Measurements from ENCODE around the gene ISG20.

The ISG20 gene

GRCh38 chr15:88655800-88656488 is 17.1 kb downstream of the ISG20 start:
- DNase-seq: no peak

- no peak for DNase-seq
Observed at GRCh38 chr15:88656760-88657221, 18.0 kb downstream of the ISG20 start.

GRCh38 chr15:88657326-88658069 is 18.7 kb downstream of the ISG20 start:
- DNase-seq: no peak

GRCh38 chr15:88658070-88658965 is 19.5 kb downstream of the ISG20 start:
- DNase-seq: no peak

GRCh38 chr15:88658972-88659931 is 20.4 kb downstream of the ISG20 start:
- DNase-seq: no peak

- DNase-seq: no peak
Observed at GRCh38 chr15:88661041-88661700, 22.4 kb downstream of the ISG20 start.

GRCh38 chr15:88661761-88662556 is 23.1 kb downstream of the ISG20 start:
- no peak for DNase-seq

- DNase-seq: no peak
Observed at GRCh38 chr15:88663141-88663621, 24.4 kb downstream of the ISG20 start.

- DNase-seq: no peak
Observed at GRCh38 chr15:88664151-88664778, 25.4 kb downstream of the ISG20 start.

- no peak for DNase-seq
Observed at GRCh38 chr15:88674661-88675060, 35.8 kb downstream of the ISG20 start.

GRCh38 chr15:88678755-88679154 is 39.9 kb downstream of the ISG20 start:
- no peak for DNase-seq

GRCh38 chr15:88680241-88681001 is 41.6 kb downstream of the ISG20 start:
- DNase-seq: no peak

- DNase-seq: no peak
Observed at GRCh38 chr15:88681610-88682221, 42.9 kb downstream of the ISG20 start.

- no peak for DNase-seq
Observed at GRCh38 chr15:88684345-88684744, 45.5 kb downstream of the ISG20 start.

- DNase-seq: no peak
Observed at GRCh38 chr15:88686166-88686565, 47.4 kb downstream of the ISG20 start.

- no peak for DNase-seq
Observed at GRCh38 chr15:88688394-88688933, 49.6 kb downstream of the ISG20 start.

- DNase-seq: no peak
Observed at GRCh38 chr15:88690331-88690730, 51.5 kb downstream of the ISG20 start.

- no peak for DNase-seq
Observed at GRCh38 chr15:88693191-88693590, 54.4 kb downstream of the ISG20 start.
